A172 (cell line): Measurements from ENCODE around the gene MTFR1L. TPM values are rescaled to one million over a fixed set of nuclear protein-coding genes. Genes with fewer than 3 reads are reported as not detected.

Experiments used
- DNase-seq: peaks from one replicate; pipeline ENCODE4 v3.0.0-alpha.2; 2015; ENCODE audit warnings: low spot score
- total RNA-seq: library from RNA; depleted of rRNA; stranded (reverse); fragments of >200 nt; shearing (Covaris generic); gene quantifications from 2 replicates; pipeline ENCODE4 v1.2.3, GENCODE V29; 2014; rRNA removed

The MTFR1L gene
- total RNA-seq, 1 experiment from 2014 or later, result 26.5 TPM

- DNase-seq, result no peak
Observed at GRCh38 chr1:25877155-25877554, 57.4 kb downstream of the MTFR1L start.

GRCh38 chr1:25878690-25879089 lies 58.9 kb downstream of the MTFR1L start:
- DNase-seq, result no peak

- DNase-seq, result no peak
Observed at GRCh38 chr1:25879675-25880074, 59.9 kb downstream of the MTFR1L start.

- no peak for DNase-seq
Observed at GRCh38 chr1:25880518-25880917, 60.8 kb downstream of the MTFR1L start.

- no peak for DNase-seq
Observed at GRCh38 chr1:25881266-25881665, 61.5 kb downstream of the MTFR1L start.

Other genes with a start within 250 kb of the MTFR1L start
- gene MAN1C1, start 203.2 kb upstream of the MTFR1L start, total RNA-seq, result 0.67 and 1.5 TPM in 2 replicates
- gene SELENON, start 19.8 kb upstream of the MTFR1L start, total RNA-seq, result 21.7 and 28.4 TPM in 2 replicates
- 4.8 and 4.9 TPM in 2 replicates for gene AUNIP, start 39.5 kb downstream of the MTFR1L start, total RNA-seq
- 0.19 and 1.1 TPM in 2 replicates for gene PAQR7, start 55.8 kb downstream of the MTFR1L start, total RNA-seq
- 222 and 346 TPM in 2 replicates for gene STMN1, start 86.5 kb downstream of the MTFR1L start, total RNA-seq
- 8.5 and 13.0 TPM in 2 replicates for gene PAFAH2, start 178.1 kb downstream of the MTFR1L start, total RNA-seq
- gene EXTL1, start 201.8 kb downstream of the MTFR1L start, total RNA-seq, result 0.17 TPM in 1 of 2 replicates, not detected in the other
- not detected in 2 replicates for gene SLC30A2, start 226.2 kb downstream of the MTFR1L start, total RNA-seq
- not detected in 2 replicates for gene TRIM63, start 247.7 kb downstream of the MTFR1L start, total RNA-seq